Placental epithelial cell (primary cell): ENCODE results near the gene MS4A13. TPM values are rescaled to one million over a fixed set of nuclear protein-coding genes. Genes with fewer than 3 reads are reported as not detected.

Experiments
- total RNA-seq: library from RNA; depleted of rRNA; stranded (reverse); fragments of >200 nt; gene quantifications from 2 replicates; pipeline ENCODE4 v1.2.3, GENCODE V29; 2012

MS4A13 gene
- total RNA-seq = not detected in 2 replicates

GRCh38 chr11:60515144-60515855 lies at the start of gene MS4A13:
Gene MS4A13, plus strand, starts transcription at chr11:60515392. Its CDS starts 2,692 bp downstream, at chr11:60518084.

GRCh38 chr11:60492488-60493009 lies 22.6 kb upstream of the MS4A13 start, which contains the start of gene MS4A12:
Gene MS4A12, plus strand, starts transcription at chr11:60492778. Its CDS starts 4,541 bp downstream, at chr11:60497319.

Other genes starting within 250 kb of the MS4A13 start
- not detected in 2 replicates for gene MS4A4A, start 234.7 kb upstream of the MS4A13 start, total RNA-seq
- gene MS4A6E, start 188.1 kb upstream of the MS4A13 start, total RNA-seq = not detected in 2 replicates
- 0.43 TPM in 1 of 2 replicates, not detected in the other for gene MS4A7, start 136.9 kb upstream of the MS4A13 start, total RNA-seq
- under 0.01 TPM in 1 of 2 replicates, not detected in the other for gene MS4A14, start 118.9 kb upstream of the MS4A13 start, total RNA-seq
- not detected in 2 replicates for gene MS4A5, start 85.8 kb upstream of the MS4A13 start, total RNA-seq
- not detected in 2 replicates for gene MS4A1, start 59.5 kb upstream of the MS4A13 start, total RNA-seq
- not detected in 2 replicates for gene MS4A12, start 22.6 kb upstream of the MS4A13 start, total RNA-seq
- not detected in 2 replicates for gene MS4A8, start 184.2 kb downstream of the MS4A13 start, total RNA-seq
- not detected in 2 replicates for gene MS4A18, start 209.3 kb downstream of the MS4A13 start, total RNA-seq
- not detected in 2 replicates for gene MS4A15, start 241.5 kb downstream of the MS4A13 start, total RNA-seq